Ovary (tissue), 9 donors: ENCODE data around the gene HSPA8. TPM values are rescaled to one million over a fixed set of nuclear protein-coding genes. Genes with fewer than 3 reads are reported as not detected.

ENCODE experiments used
- DNase-seq, 5 donors: peaks; one replicate each; pipeline ENCODE4 v3.0.0-alpha.2; 2019 to 2020
- H3K27ac ChIP-seq, 2 donors: fragments of 200-600 bp; one replicate each; pipeline versions ENCODE4 v1.5.1 to v1.8.0; 2019 to 2022
- H3K27me3 ChIP-seq: fragments of 200-600 bp; one replicate; pipeline ENCODE4 v1.8.0; 2022
- H3K36me3 ChIP-seq: fragments of 200-600 bp; sonication (generic); one replicate; pipeline ENCODE4 v1.5.1; 2019
- H3K4me1 ChIP-seq: one replicate; pipeline ENCODE4 v1.8.1; 2013; ENCODE audit warnings: mild to moderate bottlenecking, moderate library complexity; ENCODE audit not compliant: insufficient read depth
- H3K4me3 ChIP-seq: fragments of 200-600 bp; sonication (generic); one replicate; pipeline ENCODE4 v1.5.1; 2017
- H3K9me3 ChIP-seq, 2 donors: fragments of 200-600 bp in 1 of 2; sonication (generic) in 1 of 2; one replicate each; pipeline versions ENCODE4 v1.5.1 to v1.8.1; 2013 to 2019; ENCODE audit warnings: mild to moderate bottlenecking in 1 of 2, moderate library complexity in 1 of 2
- CTCF ChIP-seq, 3 donors: fragments of 450-650 bp in 2 of 3; fragments of 200-600 bp in 1 of 3; IDR thresholded peaks; one replicate each; pipeline versions ENCODE4 v1.5.1 to v1.8.0; 2016 to 2022; ENCODE audit warnings: antibody characterized with exemption in 3 of 3, mild to moderate bottlenecking in 1 of 3
- EP300 ChIP-seq: sonication (generic); formaldehyde crosslinking; IDR thresholded peaks from one replicate; pipeline ENCODE4 v1.6.1; 2017; ENCODE audit warnings: antibody characterized with exemption
- POLR2A ChIP-seq: fragments of 450-650 bp; IDR thresholded peaks from one replicate; pipeline ENCODE4 v1.6.1; 2017; ENCODE audit warnings: antibody characterized with exemption, mild to moderate bottlenecking, moderate library complexity
- WGBS, 3 donors: extraction: QIAGEN DNeasy Blood & Tissue Kit in 1 of 3; methylation state at CpG; one replicate each; pipeline versions ENCODE4 v1.1.5 to v1.1.7; 2013 to 2017; 5-methylcytosine and 5-hydroxymethylcytosine counted together
- intact Hi-C, 4 donors: fragments of 100-400 bp; cut with DNase I; formaldehyde crosslinking; loops; one replicate each; pipeline versions ENCODE4 v1.11.0 to v1.15.1; 2022 to 2023
- polyA plus RNA-seq, 2 donors: library from polyadenylated mRNA; stranded (reverse); fragments of 200-250 nt in 1 of 2; fragments of 350-450 nt in 1 of 2; fragmentation: Illumina TruSeq in 1 of 2; extraction: RNeasy Lipid Tissue Mini Kit (QIAGEN cat#74804) in 1 of 2; gene quantifications; one replicate each; pipeline ENCODE4 v1.2.3, GENCODE V29; 2013 to 2014
- total RNA-seq, 7 donors: library from RNA; depleted of rRNA in 2 of 7; stranded (reverse); fragments of >200 nt in 2 of 7; fragmentation: NEBNext Ultra II Directional in 3 of 7; extraction: Animal tissue kit (Norgen Biotek cat#: 25700) in 3 of 7; gene quantifications; one replicate each; pipeline versions ENCODE4 v1.1.0 to v1.2.4, GENCODE V29; 2016 to 2023
- donor health status: DM: no; HTN: no; CAD: no; lungs with moderate emphysema.
- donor health status: DM: no; HTN: no; CAD: no.
- donor health status: Bipolar disorder and iron deficiency.
- donor health status: DM: yes; HTN: yes; CAD: no.
- donor health status: DM: no; HTN: no; CAD: no.
- donor health status: DM: yes; HTN: yes; CAD: no.

HSPA8 gene
- total and polyA plus RNA-seq, 9 donors, result 289 to 1,795 (median 747) TPM

DNA sequence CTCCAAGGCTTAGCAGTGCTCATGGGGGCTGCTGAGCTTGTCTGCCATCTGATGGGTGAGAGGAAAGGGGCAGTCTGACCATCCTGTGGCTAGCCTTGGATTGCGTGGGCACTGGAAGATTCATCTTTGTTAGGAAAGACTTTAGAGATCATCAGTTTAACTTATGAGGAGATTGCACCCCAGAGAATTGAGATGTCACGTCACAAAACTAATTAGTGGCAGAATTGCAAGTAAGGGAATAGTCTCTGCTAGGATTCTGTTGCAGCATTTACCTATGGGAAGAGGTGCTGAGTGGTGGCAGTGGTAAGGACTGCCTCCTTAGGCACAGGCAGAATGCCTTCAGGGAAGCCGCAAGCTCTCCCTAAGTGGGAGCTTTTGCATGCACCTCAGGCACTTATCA, 42.8 kb upstream of the HSPA8 start:
- Histone ChIP-seq H3K36me3 (no peaks in the 10 kb centered on the region), H3K9me3 (no peaks in the 10 kb centered on the region), H3K4me3 (no peak overlapping the region), H3K27me3 (no peaks in the 10 kb centered on the region), H3K4me1 (peaks cover 17% of the 10 kb centered on the region), H3K27ac (no peak overlapping the region)
- no peak for TF ChIP-seq CTCF (IDR thresholded peaks at IDR 0.05)
- no peak for TF ChIP-seq POLR2A
- no peak for TF ChIP-seq EP300
- 94 to 99% (median 99%) methylated on average over 3 of the region's 3 CpGs for WGBS, 3 donors
- DNase-seq, result no peak
- intact Hi-C loops, result loop anchor here in 3 of 4 donors (5.0 to 10.0 kb wide), 3 partner anchors 42 to 390 kb away; partner anchors contain the start of gene HSPA8 (in 1 of the 3)

DNA sequence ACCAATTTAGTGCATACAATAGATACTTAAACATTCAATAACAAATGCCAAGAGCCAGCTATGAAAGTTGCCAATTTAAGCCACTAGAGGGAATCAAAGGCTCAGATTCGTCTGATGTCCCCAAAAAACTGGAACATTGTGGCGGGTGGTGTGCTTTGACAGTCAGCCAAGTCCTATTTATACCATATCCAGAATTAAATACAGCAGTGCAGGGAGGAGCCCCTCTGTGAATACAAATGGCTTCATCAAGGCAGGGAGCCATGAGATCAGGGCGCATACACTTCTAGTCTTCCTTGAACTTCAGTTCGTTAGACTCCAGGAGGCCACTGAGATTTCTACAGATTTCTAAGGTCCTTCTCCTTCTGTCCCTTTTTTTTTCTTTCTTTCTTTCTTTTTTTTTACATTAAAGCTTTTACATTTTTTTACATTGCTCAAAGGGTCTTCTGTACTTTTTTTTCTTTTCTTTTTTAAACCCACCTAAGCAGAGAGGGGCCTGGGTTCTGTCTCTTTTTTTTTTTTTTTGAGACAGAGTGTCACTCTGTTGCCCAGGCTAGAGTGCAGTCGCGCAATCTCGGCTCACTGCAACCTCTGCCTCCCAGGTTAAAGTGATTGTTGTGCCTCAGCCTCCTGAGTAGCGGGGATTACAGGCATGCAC, 41.5 kb upstream of the HSPA8 start:
- DNase-seq, result peak; percentile 56 to 69 (median 60)
- H3K9me3 ChIP-seq, result no peaks in the 10 kb centered on the region
- peak overlapping the region in 1 of 2 donors; percentile 40 for H3K27ac ChIP-seq
- H3K4me3 ChIP-seq, result no peak overlapping the region
- peaks cover 17% of the 10 kb centered on the region for H3K4me1 ChIP-seq
- TF ChIP-seq POLR2A (no peak), CTCF (IDR thresholded peaks at IDR 0.05) (peak; percentile 37 to 71 (median 65)), EP300 (no peak)
- 48 to 50% (median 49%) methylated on average over 8 of the region's 8 CpGs for WGBS, 3 donors
- no peaks in the 10 kb centered on the region for H3K27me3 ChIP-seq
- intact Hi-C loops, result loop anchor here in 3 of 4 donors (5.0 to 10.0 kb wide), 3 partner anchors 41 to 391 kb away; partner anchors contain the start of gene HSPA8 (in 1 of the 3)
- no peaks in the 10 kb centered on the region for H3K36me3 ChIP-seq

DNA sequence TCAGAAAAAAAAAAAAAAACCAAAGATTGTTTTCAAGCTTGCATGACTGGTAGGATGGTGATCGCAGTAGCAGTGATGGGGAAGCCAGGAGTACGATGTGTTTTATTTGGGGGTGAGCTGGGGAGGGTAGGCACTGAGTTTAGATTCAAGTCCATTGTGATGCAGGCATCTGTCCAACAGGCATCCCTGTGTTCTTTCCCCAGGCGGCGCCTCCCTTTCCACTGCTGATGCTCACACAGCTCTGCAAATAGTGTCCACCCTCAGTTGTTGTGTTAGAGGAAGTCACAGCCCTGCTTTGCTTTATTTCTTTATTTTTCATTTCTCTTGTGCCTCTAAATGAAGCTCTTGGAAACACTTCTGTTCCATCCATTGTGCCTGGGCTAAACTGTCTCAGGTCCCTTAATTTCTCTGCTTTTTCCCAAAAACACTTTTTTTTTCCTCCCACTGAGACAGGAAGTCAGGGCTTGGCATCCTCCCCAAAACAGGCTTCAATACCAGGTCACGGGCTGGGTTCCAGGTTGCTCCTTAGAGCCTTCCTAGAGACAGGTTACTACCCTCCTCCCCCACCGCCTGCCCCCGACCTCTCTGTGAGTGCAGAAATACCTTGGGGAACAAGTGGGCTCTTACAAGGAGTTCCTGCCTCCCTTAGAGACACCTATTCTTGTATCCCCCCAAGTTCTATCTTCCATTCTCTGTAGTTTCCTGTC, 38.6 kb upstream of the HSPA8 start:
- H3K4me3 ChIP-seq, result no peak overlapping the region
- DNase-seq, result peak; percentile 67 to 79 (median 73)
- no peaks in the 10 kb centered on the region for H3K27me3 ChIP-seq
- intact Hi-C loops, result loop anchor here in 3 of 4 donors (5.0 to 10.0 kb wide), 3 partner anchors 38 to 394 kb away; partner anchors contain the start of gene HSPA8 (in 1 of the 3)
- TF ChIP-seq POLR2A (no peak), CTCF (IDR thresholded peaks at IDR 0.05) (no peak), EP300 (no peak)
- H3K4me1 ChIP-seq, result peaks cover 19% of the 10 kb centered on the region
- WGBS, 3 donors, result 20 to 23% (median 22%) methylated on average over 7 of the region's 7 CpGs
- no peaks in the 10 kb centered on the region for H3K36me3 ChIP-seq
- peak overlapping the region; percentile 41 to 79 for H3K27ac ChIP-seq
- no peaks in the 10 kb centered on the region for H3K9me3 ChIP-seq

DNA sequence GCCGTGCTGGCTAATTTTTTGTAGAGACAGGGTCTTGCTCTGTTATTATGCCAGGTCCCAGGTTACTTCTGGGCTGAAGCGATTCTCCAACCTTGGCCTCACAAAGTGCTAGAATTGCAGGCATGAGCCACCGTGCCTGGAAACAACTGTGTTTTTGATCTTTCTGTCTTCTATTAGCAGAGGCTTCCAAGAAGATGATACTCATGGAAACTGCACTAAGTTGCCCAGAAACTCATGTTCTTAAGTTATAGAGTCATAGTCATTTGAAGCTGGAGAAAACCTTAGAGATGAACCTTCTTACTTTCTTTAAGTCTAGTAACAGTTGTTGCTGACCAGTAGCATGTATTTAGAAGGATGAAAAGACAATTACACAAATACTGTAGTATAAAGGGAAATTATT, 37.1 kb upstream of the HSPA8 start:
- WGBS, 3 donors, result 57 to 93% (median 77%) methylated on average over 3 of the region's 3 CpGs
- intact Hi-C loops, result no loop called here
- H3K36me3 ChIP-seq, result no peaks in the 10 kb centered on the region
- no peak overlapping the region for H3K27ac ChIP-seq
- DNase-seq, result no peak
- no peaks in the 10 kb centered on the region for H3K9me3 ChIP-seq
- peaks cover 19% of the 10 kb centered on the region for H3K4me1 ChIP-seq
- TF ChIP-seq EP300, result no peak
- TF ChIP-seq POLR2A, result no peak
- TF ChIP-seq CTCF (IDR thresholded peaks at IDR 0.05), result no peak
- no peaks in the 10 kb centered on the region for H3K27me3 ChIP-seq
- no peak overlapping the region for H3K4me3 ChIP-seq
